Upper lobe of left lung (tissue), 4 donors: Measurements from ENCODE around the gene ZNF319.
"Not testable (repeated sequence)": the region's sequence is repeated elsewhere in the genome, so short reads cannot be mapped to it uniquely, and the experiment has no call there.

Experiments
- CTCF ChIP-seq, 6 experiments: fragments of 450-650 bp in 4 of 6; fragments of 200-600 bp in 2 of 6; sonication (generic) in 2 of 6; IDR thresholded peaks; one replicate each; pipeline ENCODE4 v1.5.1; 2016 to 2019; ENCODE audit warnings: antibody characterized with exemption in 6 of 6
- EP300 ChIP-seq, 4 donors: sonication (generic); formaldehyde crosslinking; IDR thresholded peaks; one replicate each; pipeline ENCODE4 v1.5.1; 2017; ENCODE audit warnings: antibody characterized with exemption in 4 of 4, control low read depth in 2 of 4
- POLR2A ChIP-seq, 4 donors: fragments of 450-650 bp; IDR thresholded peaks; one replicate each; pipeline ENCODE4 v1.5.1; 2016 to 2017; ENCODE audit warnings: antibody characterized with exemption in 4 of 4, mild to moderate bottlenecking in 2 of 4
- POLR2AphosphoS5 ChIP-seq, 2 donors: sonication (generic); formaldehyde crosslinking; IDR thresholded peaks; one replicate each; pipeline ENCODE4 v1.5.1; 2017; ENCODE audit warnings: antibody characterized with exemption in 2 of 2

DNA sequence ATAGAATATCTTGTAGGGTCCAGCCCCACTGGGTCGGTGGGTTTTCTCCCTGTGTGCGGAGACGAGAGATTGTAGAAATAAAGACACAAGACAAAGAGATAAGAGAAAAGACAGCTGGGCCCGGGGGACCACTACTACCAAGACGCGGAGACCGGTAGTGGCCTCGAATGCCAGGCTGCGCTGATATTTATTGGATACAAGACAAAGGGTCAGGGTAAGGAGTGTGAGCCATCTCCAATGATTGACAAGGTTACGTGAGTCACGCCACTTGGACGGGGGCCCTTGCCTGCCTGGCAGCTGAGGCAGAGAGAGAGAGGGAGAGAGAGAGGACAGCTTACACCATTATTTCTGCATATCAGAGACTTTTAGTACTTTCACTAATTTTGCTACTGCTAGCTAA lies 4.3 kb upstream of the ZNF319 start:
- not testable (repeated sequence) for TF ChIP-seq CTCF, POLR2A, EP300, POLR2AphosphoS5 (IDR thresholded peaks at IDR 0.05)
